OCI-LY3 (cell line): ENCODE measurements around the gene SYNCRIP.

ENCODE experiments used
- CTCF ChIP-seq: fragments of 200-600, 300-600 bp; sonication (generic); IDR thresholded peaks from 2 replicates; pipeline ENCODE4 v1.5.1; 2014; ENCODE audit warnings: antibody characterized with exemption, low read length, low read depth
- EZH2phosphoT487 ChIP-seq: fragments of 200-600 bp; shearing (Covaris generic); IDR thresholded peaks from 2 replicates; pipeline ENCODE4 v1.6.1; 2018; ENCODE audit warnings: antibody characterized with exemption, mixed run types, low read depth

GRCh38 chr6:85574932-85575598 lies 67.6 kb downstream of the SYNCRIP start:
- TF ChIP-seq CTCF (no peak), EZH2phosphoT487 (no peak)
